HUES6 (cell line): ENCODE measurements around the gene GLS.

Source experiments
- H3K27ac ChIP-seq: 2 replicates; pipeline ENCODE4 v1.7.0; 2013; ENCODE audit warnings: low read depth, mild to moderate bottlenecking, low read length, inconsistent platforms
- H3K27me3 ChIP-seq: 2 replicates; pipeline ENCODE4 v1.6.1; 2013; ENCODE audit warnings: low read length; ENCODE audit not compliant: control insufficient read depth, insufficient read depth
- H3K36me3 ChIP-seq: 2 replicates; pipeline ENCODE4 v1.6.1; 2013; ENCODE audit warnings: low read length; ENCODE audit not compliant: control insufficient read depth, insufficient read depth
- H3K4me1 ChIP-seq: 2 replicates; pipeline ENCODE4 v1.6.1; 2013; ENCODE audit warnings: low read length; ENCODE audit not compliant: control insufficient read depth, insufficient read depth
- H3K4me3 ChIP-seq: 2 replicates; pipeline ENCODE4 v1.5.1; 2013; ENCODE audit warnings: low read depth, low read length
- H3K9ac ChIP-seq: one replicate; pipeline ENCODE4 v1.6.1; 2013; ENCODE audit warnings: mild to moderate bottlenecking, low read length
- H3K9me3 ChIP-seq: 2 replicates; pipeline ENCODE4 v1.6.1; 2013; ENCODE audit warnings: low read depth, low read length; ENCODE audit not compliant: control insufficient read depth, insufficient read depth

The GLS gene

GRCh38 chr2:190972213-190972612 is 91.6 kb downstream of the GLS start:
- Histone ChIP-seq H3K27ac (no peak overlapping the region), H3K9me3 (0 out of 2 replicates have a peak, but pooled peaks cover 2% of the 10 kb centered on the region), H3K9ac (no peak overlapping the region), H3K4me3 (no peak overlapping the region), H3K4me1 (no peaks in the 10 kb centered on the region), H3K27me3 (no peaks in the 10 kb centered on the region), H3K36me3 (peaks cover 88% of the 10 kb centered on the region)

- Histone ChIP-seq H3K36me3 (peaks cover 90% of the 10 kb centered on the region), H3K27me3 (no peaks in the 10 kb centered on the region), H3K27ac (no peak overlapping the region), H3K9ac (no peak overlapping the region), H3K9me3 (0 out of 2 replicates have a peak, but pooled peaks cover 2% of the 10 kb centered on the region), H3K4me3 (no peak overlapping the region), H3K4me1 (no peaks in the 10 kb centered on the region)
These were observed 92.2 kb downstream of the GLS start for GRCh38 chr2:190972846-190973245.

GRCh38 chr2:190973262-190973661 is 92.6 kb downstream of the GLS start:
- H3K4me3 ChIP-seq: no peak overlapping the region
- no peaks in the 10 kb centered on the region for H3K4me1 ChIP-seq
- H3K36me3 ChIP-seq: peaks cover 90% of the 10 kb centered on the region
- H3K9ac ChIP-seq: no peak overlapping the region
- H3K9me3 ChIP-seq: 0 out of 2 replicates have a peak, but pooled peaks cover 2% of the 10 kb centered on the region
- no peaks in the 10 kb centered on the region for H3K27me3 ChIP-seq
- no peak overlapping the region for H3K27ac ChIP-seq

GRCh38 chr2:190973726-190974628 is 93.4 kb downstream of the GLS start:
- Histone ChIP-seq H3K4me3 (no peak overlapping the region), H3K9ac (no peak overlapping the region), H3K4me1 (no peaks in the 10 kb centered on the region), H3K27me3 (no peaks in the 10 kb centered on the region), H3K9me3 (0 out of 2 replicates have a peak, but pooled peaks cover 2% of the 10 kb centered on the region), H3K27ac (no peak overlapping the region), H3K36me3 (peaks cover 95% of the 10 kb centered on the region)

- no peak overlapping the region for H3K9ac ChIP-seq
- no peaks in the 10 kb centered on the region for H3K27me3 ChIP-seq
- no peak overlapping the region for H3K27ac ChIP-seq
- 0 out of 2 replicates have a peak, but pooled peaks cover 2% of the 10 kb centered on the region for H3K9me3 ChIP-seq
- no peak overlapping the region for H3K4me3 ChIP-seq
- H3K4me1 ChIP-seq: no peaks in the 10 kb centered on the region
- peaks cover 95% of the 10 kb centered on the region for H3K36me3 ChIP-seq
These were observed 94.2 kb downstream of the GLS start for GRCh38 chr2:190974629-190975361.

GRCh38 chr2:190976521-190976920 is 95.9 kb downstream of the GLS start:
- no peak overlapping the region for H3K27ac ChIP-seq

GRCh38 chr2:190977505-190977904 is 96.9 kb downstream of the GLS start:
- no peaks in the 10 kb centered on the region for H3K4me1 ChIP-seq
- peaks cover 94% of the 10 kb centered on the region for H3K36me3 ChIP-seq
- no peak overlapping the region for H3K27ac ChIP-seq
- H3K27me3 ChIP-seq: no peaks in the 10 kb centered on the region
- no peaks in the 10 kb centered on the region for H3K9me3 ChIP-seq
- no peak overlapping the region for H3K4me3 ChIP-seq
- H3K9ac ChIP-seq: no peak overlapping the region

More at GRCh38 chr2:190976521-190976920, 95.9 kb downstream of the GLS start:
- Histone ChIP-seq H3K27me3 (no peaks in the 10 kb centered on the region), H3K4me3 (no peak overlapping the region), H3K36me3 (peaks cover 94% of the 10 kb centered on the region), H3K9me3 (0 out of 2 replicates have a peak, but pooled peaks cover 2% of the 10 kb centered on the region), H3K9ac (no peak overlapping the region), H3K4me1 (no peaks in the 10 kb centered on the region)

- no peak overlapping the region for H3K27ac ChIP-seq
- no peaks in the 10 kb centered on the region for H3K9me3 ChIP-seq
- peaks cover 95% of the 10 kb centered on the region for H3K36me3 ChIP-seq
- no peaks in the 10 kb centered on the region for H3K27me3 ChIP-seq
- no peak overlapping the region for H3K9ac ChIP-seq
- H3K4me3 ChIP-seq: no peak overlapping the region
- no peaks in the 10 kb centered on the region for H3K4me1 ChIP-seq
These were observed 97.9 kb downstream of the GLS start for GRCh38 chr2:190978389-190979053.

- Histone ChIP-seq H3K9me3 (no peaks in the 10 kb centered on the region), H3K27ac (no peak overlapping the region), H3K36me3 (peaks cover 95% of the 10 kb centered on the region), H3K27me3 (no peaks in the 10 kb centered on the region), H3K4me3 (no peak overlapping the region), H3K9ac (no peak overlapping the region), H3K4me1 (no peaks in the 10 kb centered on the region)
These were observed 99.4 kb downstream of the GLS start for GRCh38 chr2:190979906-190980629.

GRCh38 chr2:190980630-190981209 is 100.1 kb downstream of the GLS start:
- Histone ChIP-seq H3K36me3 (peaks cover 95% of the 10 kb centered on the region), H3K27me3 (no peaks in the 10 kb centered on the region), H3K4me3 (no peak overlapping the region), H3K9ac (no peak overlapping the region), H3K4me1 (no peaks in the 10 kb centered on the region), H3K9me3 (no peaks in the 10 kb centered on the region), H3K27ac (no peak overlapping the region)
